ENCODE data around the gene CCDC93.
"Not testable (repeated sequence)": the region's sequence is repeated elsewhere in the genome, so short reads cannot be mapped to it uniquely, and the experiment has no call there.

Gene CCDC93

GRCh38 chr2:117953231-117953630 lies 60.6 kb downstream of the CCDC93 start:
- no peak for DNase-seq (ENCODE audit: low read depth, low spot score)

- no peak for DNase-seq (ENCODE audit: low read depth, low spot score)
Measured at GRCh38 chr2:117952701-117953100, 61.2 kb downstream of the CCDC93 start.

- DNase-seq (ENCODE audit: low read depth, low spot score) = no peak
Measured at GRCh38 chr2:117952228-117952627, 61.6 kb downstream of the CCDC93 start.

- DNase-seq (ENCODE audit: low read depth, low spot score) = no peak
Measured at GRCh38 chr2:117949806-117950205, 64.1 kb downstream of the CCDC93 start.

GRCh38 chr2:117948615-117949014 lies 65.3 kb downstream of the CCDC93 start:
- no peak for DNase-seq (ENCODE audit: low read depth, low spot score)

GRCh38 chr2:117945296-117945695 lies 68.6 kb downstream of the CCDC93 start:
- no peak for DNase-seq (ENCODE audit: low read depth, low spot score)

GRCh38 chr2:117944816-117945215 lies 69.1 kb downstream of the CCDC93 start:
- no peak for DNase-seq (ENCODE audit: low read depth, low spot score)

GRCh38 chr2:117943013-117943672 lies 70.7 kb downstream of the CCDC93 start:
- no peak for DNase-seq (ENCODE audit: low read depth, low spot score)

- no peak for DNase-seq (ENCODE audit: low read depth, low spot score)
Measured at GRCh38 chr2:117942551-117942950, 71.3 kb downstream of the CCDC93 start.

- no peak for DNase-seq (ENCODE audit: low read depth, low spot score)
Measured at GRCh38 chr2:117941693-117942092, 72.2 kb downstream of the CCDC93 start.

- DNase-seq (ENCODE audit: low read depth, low spot score) = no peak
Measured at GRCh38 chr2:117940436-117940835, 73.4 kb downstream of the CCDC93 start.

GRCh38 chr2:117938611-117939010 lies 75.3 kb downstream of the CCDC93 start:
- DNase-seq (ENCODE audit: low read depth, low spot score) = no peak

- DNase-seq (ENCODE audit: low read depth, low spot score) = no peak
Measured at GRCh38 chr2:117936871-117937428, 76.9 kb downstream of the CCDC93 start.

GRCh38 chr2:117935954-117936353 lies 77.9 kb downstream of the CCDC93 start:
- DNase-seq (ENCODE audit: low read depth, low spot score) = no peak

- no peak for DNase-seq (ENCODE audit: low read depth, low spot score)
Measured at GRCh38 chr2:117935456-117935855, 78.4 kb downstream of the CCDC93 start.

GRCh38 chr2:117933884-117934354 lies 80.0 kb downstream of the CCDC93 start:
- no peak for DNase-seq (ENCODE audit: low read depth, low spot score)

GRCh38 chr2:117931978-117932377 lies 81.9 kb downstream of the CCDC93 start:
- DNase-seq (ENCODE audit: low read depth, low spot score) = no peak

GRCh38 chr2:117931266-117931665 lies 82.6 kb downstream of the CCDC93 start:
- DNase-seq (ENCODE audit: low read depth, low spot score) = no peak

GRCh38 chr2:117930775-117931174 lies 83.1 kb downstream of the CCDC93 start:
- DNase-seq (ENCODE audit: low read depth, low spot score) = no peak

GRCh38 chr2:117923471-117923870 lies 90.4 kb downstream of the CCDC93 start:
- not testable (repeated sequence) for DNase-seq (ENCODE audit: low read depth, low spot score)

- no peak for DNase-seq (ENCODE audit: low read depth, low spot score)
Measured at GRCh38 chr2:117921520-117921919, 92.3 kb downstream of the CCDC93 start.

GRCh38 chr2:117918608-117919007 lies 95.3 kb downstream of the CCDC93 start:
- no peak for DNase-seq (ENCODE audit: low read depth, low spot score)

GRCh38 chr2:117917223-117917917 lies 96.5 kb downstream of the CCDC93 start:
- peak; percentile 7 for DNase-seq (ENCODE audit: low read depth, low spot score)

Measured in iPS DF 19.7 (cell line).